ENCODE data around the gene OVAAL.

OVAAL gene

DNA sequence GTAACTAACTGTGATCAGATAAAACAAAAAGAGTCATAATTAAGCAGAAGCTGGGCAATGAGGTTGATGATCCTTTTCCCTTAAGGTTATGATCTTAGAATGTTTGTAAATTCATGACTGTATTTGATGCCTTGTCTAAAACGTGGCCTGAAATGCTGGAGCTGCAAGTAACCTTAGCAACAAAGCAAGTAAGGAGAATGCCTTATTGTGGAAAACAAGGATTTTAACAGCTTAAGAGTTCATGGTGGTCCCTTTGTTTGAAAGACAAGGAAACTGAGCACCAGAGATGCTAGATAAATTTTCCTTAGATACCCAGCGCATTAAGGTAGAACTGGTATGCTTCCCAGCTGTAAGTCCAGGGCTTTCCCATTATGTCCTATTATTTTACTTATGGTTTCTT lies 47.4 kb downstream of the OVAAL start:
- DNase-seq (ENCODE audit: low spot score): no peak

DNA sequence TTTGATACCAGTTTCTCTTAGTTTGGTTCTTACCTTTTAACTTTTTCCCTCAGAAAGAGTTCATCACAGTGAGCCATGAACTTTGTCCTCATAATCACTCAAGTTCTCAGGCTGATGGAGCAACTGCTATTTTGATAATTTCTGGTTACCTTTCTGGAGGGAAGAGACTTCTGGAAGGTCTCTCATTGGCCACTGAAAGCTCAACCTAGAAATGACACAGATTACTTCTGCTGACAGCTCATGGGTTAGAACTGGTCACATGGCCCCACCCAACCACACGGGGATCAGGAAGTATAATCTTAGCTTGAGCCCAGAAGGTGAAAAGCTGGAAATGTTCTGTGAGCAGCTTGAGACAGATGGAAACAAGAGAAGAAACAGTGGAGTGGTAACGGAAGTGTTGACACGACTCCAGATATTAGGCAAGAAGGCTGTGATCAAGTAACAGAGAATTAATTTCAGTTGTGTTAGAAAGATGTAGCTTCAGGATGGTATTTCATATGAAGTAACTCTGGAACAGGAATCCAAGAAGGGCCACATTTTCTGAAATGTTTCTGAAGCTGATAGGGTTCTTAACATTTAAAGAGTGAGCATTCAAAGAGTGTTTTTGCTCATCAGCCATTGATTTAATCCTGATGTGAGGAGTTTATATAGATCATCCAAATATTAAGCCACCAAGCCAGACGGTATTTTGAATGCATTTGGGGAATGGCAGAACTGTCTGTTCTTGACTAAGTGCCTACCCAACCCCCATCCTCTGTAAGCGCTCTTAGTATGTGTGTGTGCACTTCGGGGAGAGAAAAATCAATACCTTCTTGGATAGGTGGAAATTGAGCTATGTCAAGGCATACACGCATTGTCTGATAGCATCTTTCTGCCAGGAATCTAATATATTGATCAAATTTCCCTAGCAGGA lies 51.1 kb downstream of the OVAAL start:
- DNase-seq (ENCODE audit: low spot score): no peak

DNA sequence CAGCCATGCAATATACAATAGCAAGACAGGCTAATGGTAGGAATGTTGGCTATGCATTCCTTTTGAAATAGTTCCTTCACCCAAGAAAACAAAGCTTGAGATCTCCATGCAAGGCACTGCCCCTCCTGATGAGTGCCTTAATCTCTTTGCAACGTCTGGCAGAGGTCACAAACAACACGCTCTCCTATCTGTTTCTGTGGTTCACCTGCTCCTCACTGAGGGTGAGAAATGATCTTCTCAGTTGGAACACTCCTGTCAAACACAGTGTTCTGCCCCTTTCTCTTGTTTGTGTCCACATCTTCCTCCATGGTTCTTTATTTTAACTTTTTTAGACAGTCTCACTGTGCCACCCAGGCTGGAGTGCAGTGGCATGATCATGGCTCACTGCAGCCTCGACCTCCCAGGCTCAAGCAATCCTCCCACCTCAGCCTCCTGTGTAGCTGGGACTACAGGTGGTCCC lies 51.8 kb downstream of the OVAAL start:
- no peak for DNase-seq (ENCODE audit: low spot score)

DNA sequence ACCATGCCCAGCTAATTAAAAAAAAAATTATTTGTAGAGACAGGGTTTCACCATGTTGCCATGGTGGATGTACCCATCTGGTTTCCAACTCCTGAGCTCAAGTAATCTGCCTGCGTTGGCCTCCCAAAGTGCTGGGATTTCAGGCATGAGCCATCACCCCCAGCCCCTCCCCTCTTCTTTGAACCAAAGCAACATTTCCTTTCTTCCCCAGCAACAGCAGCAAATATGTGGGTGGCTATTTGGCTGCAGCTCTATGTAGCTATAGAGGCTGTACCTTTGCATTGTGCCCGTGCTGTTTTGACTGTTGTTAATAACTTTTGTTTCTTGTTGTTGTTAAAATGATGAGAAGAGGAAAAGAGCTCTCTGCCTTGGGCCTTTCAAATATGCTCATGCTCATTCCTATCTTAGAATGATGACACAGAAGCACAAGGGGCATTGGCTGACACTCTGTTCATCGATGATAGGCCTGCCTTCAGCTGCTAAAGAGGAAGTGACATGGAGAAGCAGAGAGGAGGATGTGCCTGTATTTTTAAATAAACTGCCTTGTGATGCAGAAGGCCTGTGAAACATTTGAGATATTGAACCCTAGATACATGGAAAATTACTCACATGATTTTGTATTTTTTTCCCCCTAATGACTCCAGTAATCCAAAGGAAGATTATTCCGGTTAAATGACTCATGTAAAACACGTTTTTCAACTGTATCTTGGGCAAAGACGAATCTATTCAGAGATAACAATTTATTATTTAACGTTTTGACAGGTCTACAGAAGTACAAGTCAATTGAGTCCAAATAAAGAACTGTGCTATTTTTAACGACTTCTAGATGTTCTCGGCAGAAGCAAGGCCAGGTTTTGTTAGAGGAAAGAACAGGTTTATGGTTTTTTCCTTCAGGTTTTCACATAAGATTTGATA lies 52.5 kb downstream of the OVAAL start:
- DNase-seq (ENCODE audit: low spot score): peak; percentile 55

DNA sequence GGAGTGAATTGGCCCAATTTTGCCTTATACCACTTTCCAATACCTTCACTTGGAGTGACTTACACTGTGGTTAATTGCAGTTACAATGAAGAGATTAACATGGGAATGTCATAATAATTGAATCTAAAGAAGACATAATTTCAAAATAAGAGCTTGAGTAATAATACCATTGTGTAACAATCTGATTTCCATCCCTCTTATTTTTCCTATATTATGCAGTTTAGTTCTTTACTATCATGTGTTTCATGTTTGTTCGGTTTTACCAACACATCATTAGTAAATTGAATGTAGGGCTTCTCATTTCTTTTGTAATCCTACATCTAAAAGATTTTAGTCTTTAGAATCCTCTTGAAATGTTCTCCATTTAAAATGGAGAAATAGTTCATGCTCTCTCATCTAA lies 53.9 kb downstream of the OVAAL start:
- DNase-seq (ENCODE audit: low spot score): no peak

DNA sequence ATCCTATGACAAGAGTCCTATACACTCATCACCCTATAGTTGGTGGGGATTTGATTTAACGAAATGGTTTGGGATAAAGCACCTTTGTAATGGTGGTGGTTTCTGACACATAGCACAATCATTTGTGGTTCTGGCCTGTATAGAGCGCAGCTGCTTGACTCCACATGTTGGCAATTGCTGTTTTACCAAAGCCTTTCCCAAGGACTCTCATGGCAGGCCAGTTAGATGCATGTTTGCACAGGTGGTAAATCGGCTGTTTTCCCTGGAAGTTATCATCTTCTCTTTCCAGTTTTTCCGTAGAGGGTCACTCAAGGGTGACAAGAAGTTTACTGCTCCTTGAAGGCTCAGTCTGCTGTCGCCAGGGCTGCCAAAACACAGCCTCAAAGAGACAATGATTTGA lies 56.0 kb downstream of the OVAAL start:
- no peak for DNase-seq (ENCODE audit: low spot score)

DNA sequence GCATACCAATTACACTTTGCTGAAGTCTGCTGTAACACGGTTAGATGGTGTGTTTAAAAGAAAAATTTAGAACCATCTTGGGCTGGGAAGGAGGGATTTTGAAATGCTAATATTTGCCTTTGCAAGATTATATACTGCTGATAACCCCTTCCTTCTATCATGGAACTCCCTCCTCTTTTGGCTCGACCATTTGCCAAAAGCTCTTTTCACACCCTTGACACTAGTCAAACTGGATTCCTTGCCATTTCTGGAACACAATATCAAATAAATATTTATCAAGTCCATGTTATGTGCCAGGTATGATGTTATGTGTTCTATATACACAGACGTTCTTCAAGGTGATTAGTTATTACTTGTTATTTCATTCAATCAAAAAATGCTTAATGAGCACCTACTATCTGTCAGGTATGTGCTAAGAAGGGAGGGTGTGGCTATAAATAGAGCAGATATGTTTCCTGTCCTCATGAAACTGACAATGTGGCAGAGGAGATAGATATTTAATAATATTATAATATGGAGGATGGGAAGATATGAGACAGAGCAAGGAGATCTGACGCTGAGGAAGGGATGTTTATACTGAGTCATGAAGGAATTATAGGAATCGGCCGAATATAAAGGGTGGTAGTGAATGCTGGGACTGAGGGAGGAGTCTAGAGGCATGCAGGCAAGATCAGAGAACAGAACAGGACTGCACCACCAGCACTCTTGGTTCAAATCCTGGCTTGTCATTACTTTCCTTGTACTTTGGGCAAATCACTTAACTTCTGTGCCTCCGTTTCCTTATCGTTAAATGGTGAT lies 56.9 kb downstream of the OVAAL start:
- peak; percentile 17 for DNase-seq (ENCODE audit: low spot score)
